Body of pancreas (tissue), 4 donors: ENCODE measurements around the gene RELL2. TPM values are rescaled to one million over a fixed set of nuclear protein-coding genes. Genes with fewer than 3 reads are reported as not detected.
A peak's percentile ranks its signal among the peaks of the same experiment; 100 is the strongest.

Experiments
- ATAC-seq: fragments of 150-250 bp; one replicate; pipeline ENCODE4 v1.9.1; 2016
- DNase-seq, 4 donors: peaks; one replicate each; pipeline ENCODE4 v3.0.0-alpha.2; 2019
- H3K27ac ChIP-seq, 4 donors: fragments of 200-600 bp; sonication (generic); 1 replicate in 3 of 4; 2 replicates in 1 of 4; pipeline versions ENCODE4 v1.5.1 to v1.6.1; 2016 to 2019; ENCODE audit warnings: mild to moderate bottlenecking in 1 of 4, mixed read lengths in 1 of 4, moderate library complexity in 1 of 4
- H3K27me3 ChIP-seq, 2 donors: fragments of 200-600 bp; sonication (generic); one replicate each; pipeline ENCODE4 v1.6.0; 2016; ENCODE audit warnings: mild to moderate bottlenecking in 1 of 2
- H3K36me3 ChIP-seq, 2 donors: fragments of 200-600 bp; sonication (generic); replicated peaks in 1 of 2; 2 replicates each; pipeline ENCODE4 v1.5.1; 2016; ENCODE audit warnings: low read depth in 2 of 2; ENCODE audit not compliant: insufficient read depth in 1 of 2
- H3K4me1 ChIP-seq: fragments of 200-600 bp; sonication (generic); one replicate; pipeline ENCODE4 v1.6.0; 2016
- H3K4me3 ChIP-seq, 2 donors: fragments of 200-600 bp; sonication (generic); 1 replicate in 1 of 2; 2 replicates in 1 of 2; pipeline ENCODE4 v1.5.1; 2016 to 2019
- H3K9me3 ChIP-seq, 3 donors: fragments of 200-600 bp; sonication (generic); 1 replicate in 2 of 3; 2 replicates in 1 of 3; pipeline ENCODE4 v1.5.1; 2016
- POLR2A ChIP-seq, 3 donors: fragments of 450-650 bp; IDR thresholded peaks; one replicate each; pipeline ENCODE4 v1.6.1; 2016; ENCODE audit warnings: antibody characterized with exemption in 3 of 3, mild to moderate bottlenecking in 2 of 3
- WGBS, 2 donors: methylation state at CpG; one replicate each; pipeline ENCODE4 v1.1.5; 2017; 5-methylcytosine and 5-hydroxymethylcytosine counted together
- intact Hi-C: fragments of 100-400 bp; cut with DNase I; formaldehyde crosslinking; loops from one replicate; pipeline ENCODE4 v1.15.1; 2023
- total RNA-seq, 2 donors: library from RNA; depleted of rRNA; stranded (reverse); fragments of >200 nt; gene quantifications; one replicate each; pipeline ENCODE4 v1.1.0, GENCODE V29; 2016
- TF ChIP-seq, protein P1 (sequence below), 7 experiments: fragments of 450-650 bp in 4 of 7; fragments of 200-600 bp in 3 of 7; sonication (generic) in 3 of 7; IDR thresholded peaks; one replicate each; pipeline ENCODE4 v1.5.1; 2016 to 2019; ENCODE audit warnings: antibody characterized with exemption in 7 of 7

Gene RELL2
- total RNA-seq, 2 donors from 2014 or later: 2.9 to 8.9 TPM

DNA sequence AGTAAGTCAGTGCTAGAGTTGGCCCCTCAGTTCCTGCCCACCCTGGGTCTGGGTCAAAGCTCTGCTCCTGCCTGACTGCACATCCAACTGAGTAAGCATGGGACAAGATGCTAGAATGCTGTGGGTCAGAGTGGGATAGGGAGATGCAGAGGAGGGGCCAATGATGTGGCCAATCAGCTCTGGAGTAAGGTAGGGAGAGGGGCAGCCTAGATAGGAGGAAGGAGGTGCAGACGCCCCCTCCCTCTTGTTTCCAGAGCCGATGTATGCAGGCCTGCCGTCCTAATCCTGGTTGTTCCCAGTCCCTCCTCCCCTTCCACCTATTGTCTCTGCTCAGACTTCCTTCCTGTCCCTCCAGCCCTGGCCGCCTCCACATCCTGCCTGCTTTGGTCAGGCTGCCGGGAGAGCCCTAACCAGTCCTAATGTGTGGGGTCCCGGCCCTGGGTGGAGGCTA is 44.0 kb downstream of the RELL2 start:
- H3K36me3 ChIP-seq: no peaks in the 10 kb centered on the region
- TF ChIP-seq, protein P1, sequence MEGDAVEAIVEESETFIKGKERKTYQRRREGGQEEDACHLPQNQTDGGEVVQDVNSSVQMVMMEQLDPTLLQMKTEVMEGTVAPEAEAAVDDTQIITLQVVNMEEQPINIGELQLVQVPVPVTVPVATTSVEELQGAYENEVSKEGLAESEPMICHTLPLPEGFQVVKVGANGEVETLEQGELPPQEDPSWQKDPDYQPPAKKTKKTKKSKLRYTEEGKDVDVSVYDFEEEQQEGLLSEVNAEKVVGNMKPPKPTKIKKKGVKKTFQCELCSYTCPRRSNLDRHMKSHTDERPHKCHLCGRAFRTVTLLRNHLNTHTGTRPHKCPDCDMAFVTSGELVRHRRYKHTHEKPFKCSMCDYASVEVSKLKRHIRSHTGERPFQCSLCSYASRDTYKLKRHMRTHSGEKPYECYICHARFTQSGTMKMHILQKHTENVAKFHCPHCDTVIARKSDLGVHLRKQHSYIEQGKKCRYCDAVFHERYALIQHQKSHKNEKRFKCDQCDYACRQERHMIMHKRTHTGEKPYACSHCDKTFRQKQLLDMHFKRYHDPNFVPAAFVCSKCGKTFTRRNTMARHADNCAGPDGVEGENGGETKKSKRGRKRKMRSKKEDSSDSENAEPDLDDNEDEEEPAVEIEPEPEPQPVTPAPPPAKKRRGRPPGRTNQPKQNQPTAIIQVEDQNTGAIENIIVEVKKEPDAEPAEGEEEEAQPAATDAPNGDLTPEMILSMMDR (IDR thresholded peaks at IDR 0.05): no peak
- TF ChIP-seq POLR2A (IDR thresholded peaks at IDR 0.05): peak in 1 of 3 donors; percentile 26
- no peak for DNase-seq

DNA sequence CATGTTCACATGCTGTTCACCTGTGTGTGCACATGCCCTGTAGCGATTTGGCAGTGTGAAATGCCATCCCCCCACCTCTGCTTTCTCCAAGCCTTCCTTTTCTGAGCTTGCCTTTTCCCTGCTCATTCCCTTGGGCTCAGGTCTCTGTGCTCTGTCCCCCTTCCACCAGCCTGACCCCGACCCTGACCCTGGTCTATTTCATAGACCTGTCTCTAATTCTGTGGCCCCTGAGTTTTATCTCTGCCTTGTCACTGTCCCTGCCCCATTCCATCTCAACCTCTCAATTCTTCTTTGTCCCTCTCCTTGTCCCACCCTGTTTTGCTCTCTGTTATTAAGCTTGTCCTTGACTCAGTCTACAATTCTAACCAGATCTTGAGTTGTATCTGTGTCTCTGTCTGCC is 44.5 kb downstream of the RELL2 start:
- ATAC-seq (no peak), DNase-seq (no peak)
- intact Hi-C loops: no loop called here
- TF ChIP-seq, protein P1 (IDR thresholded peaks at IDR 0.05): no peak
- TF ChIP-seq POLR2A (IDR thresholded peaks at IDR 0.05): no peak
- 75 to 81% methylated on average over 2 of the region's 2 CpGs for WGBS, 2 donors
- peak overlapping the region in 2 of 4 donors; percentile 37 to 62 for H3K27ac ChIP-seq
- H3K27me3 ChIP-seq: no peaks in the 10 kb centered on the region
- peaks cover 13% of the 10 kb centered on the region for H3K4me1 ChIP-seq
- no peak overlapping the region for H3K4me3 ChIP-seq
- no peaks in the 10 kb centered on the region for H3K9me3 ChIP-seq
- H3K36me3 ChIP-seq: no peaks in the 10 kb centered on the region

More for the DNA sequence above, 44.0 kb downstream of the RELL2 start:
- intact Hi-C loops: no loop called here
- WGBS, 2 donors: 76 to 79% methylated on average over 6 of the region's 6 CpGs
- Histone ChIP-seq H3K4me1 (peaks cover 13% of the 10 kb centered on the region), H3K9me3 (no peaks in the 10 kb centered on the region), H3K4me3 (no peak overlapping the region), H3K27me3 (no peaks in the 10 kb centered on the region), H3K27ac (peak overlapping the region in 2 of 4 donors; percentile 37 to 62)
- peak; percentile 15 for ATAC-seq

DNA sequence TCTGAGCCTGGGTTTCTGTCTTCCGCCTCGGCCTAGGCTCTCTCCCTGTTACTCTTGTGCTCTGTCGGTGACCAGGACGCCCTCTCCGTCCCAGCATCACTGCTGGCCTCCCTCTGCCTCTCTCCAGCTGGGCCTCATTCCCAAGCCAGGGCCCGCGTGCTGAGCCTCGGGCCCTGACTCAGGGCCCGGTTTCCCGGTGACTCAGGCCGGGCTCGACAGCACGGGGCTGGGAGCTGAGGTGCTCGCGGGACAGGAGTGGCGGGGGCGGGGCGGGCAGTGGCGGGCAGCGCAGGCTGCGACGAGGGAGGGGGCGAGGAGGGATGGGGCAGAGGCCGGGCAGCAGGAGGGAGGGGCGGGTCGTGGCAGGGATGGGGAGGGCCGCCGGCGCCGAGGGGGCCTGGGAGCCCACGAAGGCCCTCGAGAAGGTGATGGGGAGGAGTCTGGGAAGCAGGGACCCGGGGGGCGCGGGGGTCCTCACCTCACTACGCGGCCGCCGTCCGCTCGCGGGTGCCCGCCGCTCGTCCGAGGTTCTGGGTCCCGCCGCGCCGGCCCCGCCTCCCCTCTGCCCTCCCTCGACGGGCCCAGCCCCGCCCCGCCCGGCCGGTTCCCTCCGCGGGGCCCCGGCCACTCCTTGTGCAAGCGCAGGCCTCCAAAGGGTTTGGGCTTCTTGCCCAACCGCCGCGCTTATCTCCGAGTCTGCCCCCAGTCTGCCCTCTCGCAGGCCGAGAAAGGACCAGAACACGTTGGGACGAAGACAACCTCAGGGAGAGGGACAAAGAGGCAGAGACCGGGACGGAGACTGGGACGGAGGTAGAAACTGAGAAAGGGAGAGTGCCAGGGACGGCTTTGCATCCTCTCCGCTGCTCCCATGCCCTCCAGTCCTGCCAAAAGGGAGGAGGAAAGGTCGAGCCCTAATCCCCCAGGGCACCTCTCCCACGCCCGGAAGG is 45.2 kb downstream of the RELL2 start, which contains the start of gene ARAP3:
TSS of gene ARAP3 (minus strand) at position 536 of the 947 bp plus-strand sequence. CDS start 1,744 bp downstream, outside the sequence.
- 10 to 25% methylated on average over 23 to 61 of the region's 77 CpGs for WGBS, 2 donors
- DNase-seq (peak; percentile 62 to 84 (median 79)), ATAC-seq (peak; percentile 84)
- Histone ChIP-seq H3K4me3 (no peak within 1 kb of the TSS), H3K4me1 (peaks cover 13% of the 10 kb centered on the region), H3K27me3 (no peaks in the 10 kb centered on the region), H3K27ac (peak within 1 kb of the TSS in 3 of 4 donors; percentile 37 to 62 (median 40)), H3K36me3 (no peaks in the 10 kb centered on the region), H3K9me3 (no peaks in the 10 kb centered on the region)
- TF ChIP-seq POLR2A (IDR thresholded peaks at IDR 0.05): no peak
- TF ChIP-seq, protein P1 (IDR thresholded peaks at IDR 0.05): no peak
- intact Hi-C loops: no loop called here

DNA sequence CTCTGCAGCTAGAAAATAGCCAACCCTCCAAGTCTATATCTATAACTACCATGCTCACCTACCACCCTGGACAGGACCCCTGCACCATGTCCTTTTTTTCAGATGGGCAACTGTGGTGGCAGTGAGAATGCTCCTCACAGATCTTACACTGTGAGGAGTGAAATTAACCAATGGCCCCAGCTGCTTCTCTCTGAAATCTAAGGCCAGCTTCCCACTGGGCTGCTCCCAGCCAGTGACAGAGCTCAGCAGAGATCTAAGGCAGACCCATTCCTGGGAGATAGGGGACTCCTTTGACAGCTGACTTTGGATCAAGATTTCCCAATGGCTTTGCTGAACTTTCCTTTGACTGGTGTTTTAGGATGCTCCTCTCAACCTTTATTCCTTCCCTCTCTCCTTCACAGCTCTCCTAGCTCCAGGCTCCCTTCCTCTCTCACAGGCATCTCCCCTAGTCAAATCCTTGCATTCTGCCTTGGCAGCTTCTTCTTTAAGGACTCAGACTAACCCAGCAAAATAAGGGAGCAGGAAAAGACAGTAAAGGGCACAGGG is 46.9 kb downstream of the RELL2 start:
- intact Hi-C loops: no loop called here
- Histone ChIP-seq H3K36me3 (no peaks in the 10 kb centered on the region), H3K9me3 (no peaks in the 10 kb centered on the region), H3K27ac (no peak overlapping the region), H3K4me1 (peaks cover 13% of the 10 kb centered on the region), H3K27me3 (no peaks in the 10 kb centered on the region), H3K4me3 (no peak overlapping the region)
- TF ChIP-seq POLR2A (IDR thresholded peaks at IDR 0.05): no peak
- TF ChIP-seq, protein P1 (IDR thresholded peaks at IDR 0.05): no peak
- no peak for ATAC-seq
- no peak for DNase-seq
